Glutamatergic neuron (in vitro differentiated cells): ENCODE data around the gene ACOT9. TPM values are rescaled to one million over a fixed set of nuclear protein-coding genes. Genes with fewer than 3 reads are reported as not detected.

ENCODE experiments used
- DNase-seq: peaks from one replicate; pipeline ENCODE4 v3.0.0; 2022
- H3K27ac Mint-ChIP-seq: one replicate; pipeline ENCODE4 v1.8.0; 2020; ENCODE audit warnings: mild to moderate bottlenecking, mixed read lengths, inconsistent platforms; ENCODE audit not compliant: unreplicated experiment
- H3K27me3 Mint-ChIP-seq: one replicate; pipeline ENCODE4 v1.8.0; 2020; ENCODE audit warnings: mild to moderate bottlenecking, moderate library complexity, mixed read lengths, inconsistent platforms; ENCODE audit not compliant: unreplicated experiment
- H3K36me3 Mint-ChIP-seq: one replicate; pipeline ENCODE4 v1.8.0; 2020; ENCODE audit warnings: mild to moderate bottlenecking, mixed read lengths, inconsistent platforms; ENCODE audit not compliant: unreplicated experiment
- H3K4me1 Mint-ChIP-seq: one replicate; pipeline ENCODE4 v1.8.0; 2020; ENCODE audit warnings: mild to moderate bottlenecking, low read depth, mixed read lengths, inconsistent platforms; ENCODE audit not compliant: unreplicated experiment
- H3K4me3 Mint-ChIP-seq: one replicate; pipeline ENCODE4 v1.8.0; 2020; ENCODE audit warnings: mild to moderate bottlenecking, mixed read lengths, inconsistent platforms; ENCODE audit not compliant: unreplicated experiment
- H3K9me3 Mint-ChIP-seq: one replicate; pipeline ENCODE4 v1.8.0; 2020; ENCODE audit warnings: mild to moderate bottlenecking, moderate library complexity, mixed read lengths, inconsistent platforms; ENCODE audit not compliant: unreplicated experiment
- CTCF ChIP-seq: fragments of 200-600 bp; sonication (generic); IDR thresholded peaks from one replicate; pipeline ENCODE4 v1.5.0; 2021; ENCODE audit not compliant: partially characterized antibody, unreplicated experiment
- total RNA-seq: library from RNA; stranded (reverse); fragmentation: NEBNext Ultra II Directional; extraction: Animal tissue kit (Norgen Biotek cat#: 25700); gene quantifications from one replicate; pipeline ENCODE4 v1.2.1, GENCODE V29; 2021; ENCODE audit not compliant: unreplicated experiment

ACOT9 gene
- total RNA-seq, 1 donor from 2014 or later = 20.5 TPM

GRCh38 chrX:23656684-23657083 is 86.4 kb downstream of the ACOT9 start:
- H3K27me3 Mint-ChIP-seq = no peaks in the 10 kb centered on the region
- TF ChIP-seq CTCF = no peak
- H3K36me3 Mint-ChIP-seq = no peaks in the 10 kb centered on the region
- H3K9me3 Mint-ChIP-seq = no peaks in the 10 kb centered on the region
- DNase-seq = no peak
- H3K4me3 Mint-ChIP-seq = no peak overlapping the region
- H3K27ac Mint-ChIP-seq = no peak overlapping the region
- no peaks in the 10 kb centered on the region for H3K4me1 Mint-ChIP-seq

- H3K27ac Mint-ChIP-seq = no peak overlapping the region
- DNase-seq = no peak
- H3K4me3 Mint-ChIP-seq = no peak overlapping the region
- H3K4me1 Mint-ChIP-seq = no peaks in the 10 kb centered on the region
- H3K36me3 Mint-ChIP-seq = no peaks in the 10 kb centered on the region
- no peaks in the 10 kb centered on the region for H3K27me3 Mint-ChIP-seq
- no peak for TF ChIP-seq CTCF
- H3K9me3 Mint-ChIP-seq = no peaks in the 10 kb centered on the region
Observed at GRCh38 chrX:23656091-23656490, 87.0 kb downstream of the ACOT9 start.

Other genes with a start within 250 kb of the ACOT9 start
- gene PRDX4, start 75.8 kb downstream of the ACOT9 start, total RNA-seq = 35.5 TPM
- 31.4 TPM for gene SAT1, start 39.9 kb upstream of the ACOT9 start, total RNA-seq
- 36.2 TPM for gene APOO, start 164.7 kb upstream of the ACOT9 start, total RNA-seq
- gene CXorf58, start 164.7 kb upstream of the ACOT9 start, total RNA-seq = not detected